Natural killer cell treated with Interleukin-12 subunit alpha and Interleukin-12 subunit beta and Interleukin-15 and Interleukin-18, amount 100 ng/mL, for 72 hours (primary cell): ENCODE results near the gene GSC. TPM values are rescaled to one million over a fixed set of nuclear protein-coding genes. Genes with fewer than 3 reads are reported as not detected.
"Not testable (repeated sequence)": the region's sequence is repeated elsewhere in the genome, so short reads cannot be mapped to it uniquely, and the experiment has no call there.

Experiments
- ATAC-seq, 2 donors: fragments of 150-1000 bp; cut with Tn5 transposase in 1 of 2; sonication (Bioruptor Pico), chemical (Tn5 transposase) in 1 of 2; 2 replicates each; pipeline ENCODE4 v1.10.0; 2021
- DNase-seq: peaks from one replicate; pipeline ENCODE4 v3.0.0; 2022; ENCODE audit warnings: low spot score
- H3K27ac Mint-ChIP-seq, 2 donors: 1 replicate in 1 of 2; 2 replicates in 1 of 2; pipeline ENCODE4 v1.8.0; 2022; ENCODE audit warnings: mixed read lengths in 2 of 2, mild to moderate bottlenecking in 1 of 2, moderate library complexity in 1 of 2
- H3K27me3 Mint-ChIP-seq, 2 donors: 1 replicate in 1 of 2; 2 replicates in 1 of 2; pipeline ENCODE4 v1.8.0; 2022; ENCODE audit warnings: mixed read lengths in 2 of 2
- H3K36me3 Mint-ChIP-seq: one replicate; pipeline ENCODE4 v1.8.0; 2022; ENCODE audit warnings: mixed read lengths
- H3K4me1 Mint-ChIP-seq, 2 donors: 1 replicate in 1 of 2; 2 replicates in 1 of 2; pipeline ENCODE4 v1.8.0; 2022; ENCODE audit warnings: low read depth in 2 of 2, mixed read lengths in 2 of 2, mild to moderate bottlenecking in 1 of 2
- H3K4me3 Mint-ChIP-seq: one replicate; pipeline ENCODE4 v1.8.0; 2022; ENCODE audit warnings: mixed read lengths
- H3K9me3 Mint-ChIP-seq: 2 replicates; pipeline ENCODE4 v1.8.0; 2022; ENCODE audit warnings: mixed read lengths
- total RNA-seq, 2 donors: library from RNA; stranded (reverse); gene quantifications; one replicate each; pipeline ENCODE4 v1.2.3, GENCODE V29; 2022

Gene GSC
- total RNA-seq, 2 donors from 2014 or later: not detected

DNA sequence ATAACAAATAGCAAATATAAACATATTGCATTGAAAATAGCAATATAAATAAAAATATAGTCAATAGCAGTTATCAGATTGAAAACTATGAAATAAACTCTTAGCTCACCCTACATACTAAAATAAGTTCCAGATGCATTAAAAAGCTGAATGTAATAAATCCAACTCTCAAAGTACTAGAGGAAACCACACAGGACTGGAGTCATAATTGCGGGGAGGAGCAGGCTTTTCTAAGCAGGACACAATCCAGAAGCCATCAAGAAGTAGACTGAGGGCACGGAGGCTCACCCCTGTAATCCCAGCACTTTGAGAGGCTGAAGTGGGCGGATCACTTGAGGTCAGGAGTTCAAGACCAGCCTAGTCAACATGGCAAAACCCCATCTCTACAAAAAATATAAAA is 22.2 kb downstream of the GSC start:
- DNase-seq: no peak
- no peak overlapping the region for H3K27ac Mint-ChIP-seq
- ATAC-seq: no peak
- H3K4me1 Mint-ChIP-seq: no peaks in the 10 kb centered on the region
- H3K4me3 Mint-ChIP-seq: no peak overlapping the region
- H3K27me3 Mint-ChIP-seq: peaks cover 12 to 13% of the 10 kb centered on the region in 2 donors
- no peaks in the 10 kb centered on the region for H3K9me3 Mint-ChIP-seq
- H3K36me3 Mint-ChIP-seq: no peaks in the 10 kb centered on the region

DNA sequence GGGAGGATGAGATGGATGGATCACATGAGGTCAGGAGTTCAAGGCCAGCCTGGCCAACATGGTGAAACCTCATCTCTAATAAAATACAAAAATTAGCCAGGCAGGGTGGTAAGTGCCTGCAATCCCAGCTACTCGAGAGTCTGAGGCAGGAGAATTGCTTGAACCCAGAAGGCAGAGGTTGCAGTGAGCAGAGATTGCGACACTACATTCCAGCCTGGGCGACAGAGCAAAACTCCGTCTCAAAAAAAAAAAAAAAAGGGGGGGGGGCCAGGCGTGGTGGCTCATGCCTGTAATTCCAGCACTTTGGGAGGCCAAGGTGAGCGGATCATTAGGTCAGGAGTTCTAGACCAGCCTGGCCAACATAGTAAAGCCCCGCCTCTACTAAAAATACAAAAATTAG is 22.8 kb downstream of the GSC start:
- not testable (repeated sequence) for H3K4me3 Mint-ChIP-seq, H3K27ac Mint-ChIP-seq, DNase-seq, H3K36me3 Mint-ChIP-seq, H3K9me3 Mint-ChIP-seq, ATAC-seq, H3K4me1 Mint-ChIP-seq
- H3K27me3 Mint-ChIP-seq: peaks cover 12 to 13% of the 10 kb centered on the region in 2 donors

DNA sequence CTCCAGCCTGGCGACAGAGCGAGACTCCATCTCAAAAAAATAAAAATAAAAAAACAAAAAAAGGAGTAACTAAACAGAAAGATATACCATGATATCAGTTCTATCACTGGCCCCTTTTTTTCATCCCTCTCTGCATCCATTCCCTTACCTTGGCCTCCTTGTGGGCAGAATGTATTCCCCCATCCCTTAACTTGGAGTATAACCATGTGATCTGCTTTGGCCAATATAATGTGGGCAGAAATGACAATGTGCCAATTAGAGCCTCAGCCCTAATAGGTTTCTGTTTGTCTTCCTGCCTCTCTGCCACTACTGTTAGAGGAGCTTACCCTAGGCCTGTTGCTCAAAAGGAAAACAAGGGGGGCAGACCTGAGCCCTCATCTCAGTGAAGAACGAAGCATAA is 23.8 kb downstream of the GSC start:
- DNase-seq (no peak), ATAC-seq (no peak)
- H3K4me1 Mint-ChIP-seq: no peaks in the 10 kb centered on the region
- no peaks in the 10 kb centered on the region for H3K9me3 Mint-ChIP-seq
- no peaks in the 10 kb centered on the region for H3K36me3 Mint-ChIP-seq
- no peak overlapping the region for H3K4me3 Mint-ChIP-seq
- H3K27me3 Mint-ChIP-seq: peaks cover 13 to 16% of the 10 kb centered on the region in 2 donors
- no peak overlapping the region for H3K27ac Mint-ChIP-seq

DNA sequence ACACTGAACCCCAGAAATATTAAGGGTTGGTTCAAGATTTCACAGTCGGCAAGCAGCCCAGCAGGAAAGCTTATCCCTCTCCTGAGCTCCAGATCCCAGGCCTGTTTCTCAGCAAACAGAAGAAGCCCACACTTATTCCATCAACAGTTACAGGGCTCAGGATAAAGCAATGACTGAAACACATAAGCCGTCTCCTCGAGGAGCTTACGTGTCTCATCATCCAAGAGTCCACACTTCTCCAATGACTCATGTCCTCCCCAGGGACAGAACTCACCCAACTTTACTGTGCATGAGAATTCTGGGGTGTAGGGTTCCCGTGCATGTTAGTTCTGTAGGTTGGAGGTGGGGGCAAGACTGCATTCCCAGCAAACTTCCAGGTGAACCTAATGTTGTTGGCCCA is 31.2 kb downstream of the GSC start:
- Mint-ChIP-seq H3K4me1 (no peaks in the 10 kb centered on the region), H3K36me3 (no peaks in the 10 kb centered on the region), H3K27ac (no peak overlapping the region), H3K27me3 (peaks cover 20 to 23% of the 10 kb centered on the region in 2 donors), H3K4me3 (no peak overlapping the region), H3K9me3 (no peaks in the 10 kb centered on the region)
- no peak for ATAC-seq
- DNase-seq: no peak

DNA sequence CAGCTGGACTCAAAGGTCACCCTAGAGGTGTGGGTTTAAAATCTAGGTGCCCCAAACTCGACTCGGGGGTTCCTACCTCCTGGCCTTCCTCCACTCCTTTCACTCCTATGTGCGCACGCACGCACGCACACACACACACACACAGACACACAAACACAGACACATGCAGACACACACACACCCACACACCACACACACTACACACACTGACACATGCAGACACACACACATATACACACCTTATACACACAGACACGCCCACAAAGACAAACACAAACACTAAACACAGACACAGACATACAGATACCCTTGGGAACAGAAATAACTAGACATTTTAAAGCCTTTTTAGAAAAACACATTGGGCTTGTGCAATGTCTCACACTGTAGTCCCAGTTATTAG is 31.8 kb downstream of the GSC start:
- Mint-ChIP-seq H3K36me3 (no peaks in the 10 kb centered on the region), H3K27me3 (peaks cover 20 to 21% of the 10 kb centered on the region in 2 donors), H3K9me3 (no peaks in the 10 kb centered on the region), H3K27ac (no peak overlapping the region), H3K4me1 (no peaks in the 10 kb centered on the region), H3K4me3 (no peak overlapping the region)
- DNase-seq: no peak
- ATAC-seq: peak in 1 of 2 donors; percentile 59

DNA sequence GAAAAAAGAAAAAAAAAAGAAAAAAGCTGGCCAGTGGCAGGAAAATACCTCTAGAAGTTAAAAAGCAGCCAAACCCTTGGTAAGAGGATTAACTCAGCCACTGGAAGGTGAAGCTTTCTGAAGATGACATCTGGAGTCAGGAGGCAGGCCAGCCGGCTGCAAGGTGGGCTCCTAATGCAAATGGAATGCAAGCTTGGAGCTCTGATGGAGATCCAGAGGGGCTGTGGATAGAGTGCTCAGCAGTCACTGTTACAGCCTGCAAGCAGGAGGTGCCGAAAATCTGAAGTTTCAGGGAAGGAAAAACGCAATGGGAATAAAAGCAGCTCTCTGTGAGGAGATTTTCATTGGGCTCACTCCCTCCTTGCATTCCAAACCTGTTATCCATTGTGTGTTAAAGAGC is 41.0 kb downstream of the GSC start:
- no peak for ATAC-seq
- no peaks in the 10 kb centered on the region for H3K4me1 Mint-ChIP-seq
- H3K36me3 Mint-ChIP-seq: no peaks in the 10 kb centered on the region
- no peak overlapping the region for H3K27ac Mint-ChIP-seq
- peaks cover 18 to 22% of the 10 kb centered on the region in 2 donors for H3K27me3 Mint-ChIP-seq
- no peak for DNase-seq
- no peaks in the 10 kb centered on the region for H3K9me3 Mint-ChIP-seq
- no peak overlapping the region for H3K4me3 Mint-ChIP-seq

DNA sequence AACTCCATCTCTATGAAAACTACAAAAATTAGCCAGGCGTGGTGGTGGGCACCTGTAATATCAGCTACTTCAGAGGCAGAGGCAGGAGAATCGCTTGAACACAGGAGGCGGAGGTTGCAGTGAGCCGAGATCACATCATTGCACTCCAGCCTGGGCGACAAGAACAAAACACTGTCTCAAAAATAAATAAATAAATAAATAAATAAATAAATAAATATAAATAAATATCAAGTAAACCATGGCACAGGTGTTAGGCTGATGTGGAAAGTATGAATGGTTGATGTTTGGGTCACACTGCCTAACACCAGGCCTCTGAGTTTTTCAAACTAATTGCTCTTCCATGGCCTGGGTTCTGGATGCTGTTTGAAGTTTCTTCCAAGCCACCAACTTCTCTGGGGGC is 41.5 kb downstream of the GSC start:
- not testable (repeated sequence) for H3K27ac Mint-ChIP-seq, DNase-seq, H3K9me3 Mint-ChIP-seq, H3K4me3 Mint-ChIP-seq, H3K4me1 Mint-ChIP-seq, H3K36me3 Mint-ChIP-seq, ATAC-seq
- H3K27me3 Mint-ChIP-seq: peaks cover 15 to 20% of the 10 kb centered on the region in 2 donors

DNA sequence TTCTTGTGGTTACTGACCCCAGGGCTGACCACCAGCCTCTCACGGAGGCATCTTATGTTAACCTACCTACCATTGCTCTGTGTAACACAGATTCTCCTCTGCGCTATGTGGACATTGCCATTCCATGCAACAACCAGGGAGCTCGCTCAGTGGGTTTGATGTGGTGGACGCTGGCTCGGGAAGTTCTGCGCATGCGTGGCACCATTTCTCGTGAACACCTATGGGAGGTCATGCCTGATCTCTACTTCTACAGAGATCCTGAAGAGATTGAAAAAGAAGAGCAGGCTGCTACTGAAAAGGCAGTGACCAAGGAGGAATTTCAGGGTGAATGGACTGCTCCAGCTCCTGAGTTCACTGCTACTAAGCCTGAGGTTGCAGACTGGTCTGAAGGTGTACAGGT is 43.3 kb downstream of the GSC start:
- peaks cover 15 to 17% of the 10 kb centered on the region in 2 donors for H3K27me3 Mint-ChIP-seq
- H3K4me3 Mint-ChIP-seq, H3K4me1 Mint-ChIP-seq, H3K27ac Mint-ChIP-seq, H3K9me3 Mint-ChIP-seq, H3K36me3 Mint-ChIP-seq, ATAC-seq, DNase-seq: not testable (repeated sequence)

DNA sequence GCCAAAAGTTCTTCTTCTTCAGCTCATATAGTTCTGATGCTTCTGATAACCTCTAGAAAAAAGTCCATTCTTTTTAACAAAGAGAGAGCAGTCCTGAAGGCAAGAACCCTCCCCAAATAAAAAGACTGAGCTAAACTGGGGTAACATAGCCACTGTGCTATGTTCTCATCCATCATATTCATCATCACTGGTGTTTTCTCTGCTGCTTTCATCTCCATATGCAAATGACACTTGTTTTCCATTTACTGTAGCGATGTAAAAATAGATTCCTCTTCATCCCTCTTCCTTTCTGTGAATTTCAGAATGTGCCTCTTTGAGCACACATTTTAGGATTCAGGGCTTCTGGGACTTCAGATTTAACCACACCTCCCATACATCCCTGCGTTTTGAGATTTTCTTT is 44.9 kb downstream of the GSC start:
- no peaks in the 10 kb centered on the region for H3K36me3 Mint-ChIP-seq
- DNase-seq (no peak), ATAC-seq (no peak)
- H3K9me3 Mint-ChIP-seq: no peaks in the 10 kb centered on the region
- H3K4me3 Mint-ChIP-seq: no peak overlapping the region
- H3K27me3 Mint-ChIP-seq: peaks cover 7 to 8% of the 10 kb centered on the region in 2 donors
- H3K4me1 Mint-ChIP-seq: peaks cover 0 to 3% of the 10 kb centered on the region in 2 donors
- no peak overlapping the region for H3K27ac Mint-ChIP-seq

DNA sequence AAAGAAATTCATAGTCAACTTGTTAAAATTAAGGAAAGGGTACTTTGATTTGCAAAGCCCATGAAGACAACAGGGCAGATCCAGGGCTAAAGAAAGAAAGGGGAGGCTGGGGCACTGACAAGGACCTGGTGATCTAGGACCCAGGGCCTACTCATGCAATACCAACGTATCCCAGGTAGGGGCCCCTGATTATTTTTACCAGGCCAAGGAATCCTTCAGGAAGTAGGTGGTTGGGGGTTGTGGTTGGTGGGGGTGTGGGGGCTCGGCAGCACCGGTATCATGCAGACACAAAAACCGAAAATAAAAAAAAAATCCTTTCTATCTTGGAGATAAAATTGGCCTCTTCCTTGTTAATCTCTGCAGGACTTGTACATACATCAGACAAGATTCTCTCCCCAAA is 47.5 kb downstream of the GSC start:
- peaks cover 0 to 3% of the 10 kb centered on the region in 2 donors for H3K4me1 Mint-ChIP-seq
- DNase-seq (no peak), ATAC-seq (no peak)
- H3K27me3 Mint-ChIP-seq: peaks cover 7 to 8% of the 10 kb centered on the region in 2 donors
- no peaks in the 10 kb centered on the region for H3K36me3 Mint-ChIP-seq
- no peak overlapping the region for H3K27ac Mint-ChIP-seq
- H3K9me3 Mint-ChIP-seq: no peaks in the 10 kb centered on the region
- no peak overlapping the region for H3K4me3 Mint-ChIP-seq

Other genes starting within 250 kb of the GSC start
- not detected for gene SERPINA4, start 208.7 kb downstream of the GSC start, total RNA-seq
- gene SERPINA5, start 188.7 kb downstream of the GSC start, total RNA-seq: not detected
- gene SERPINA3, start 157.7 kb downstream of the GSC start, total RNA-seq: not detected